NCI-H2227 (cell line): ENCODE data around the gene RANBP6.

Experiments
- DNase-seq: peaks from one replicate; lab custom pipeline; 2025; ENCODE audit not compliant: unreplicated experiment; lab: John Stamatoyannopoulos, UW

Gene RANBP6

GRCh38 chr9:6007770-6008168 lies 7.7 kb downstream of the RANBP6 start:
- DNase-seq = peak; percentile 92

- DNase-seq = peak; percentile 92
Measured at GRCh38 chr9:6007058-6007769, 8.2 kb downstream of the RANBP6 start.

GRCh38 chr9:6006749-6007057 lies 8.7 kb downstream of the RANBP6 start:
- DNase-seq = no peak

- no peak for DNase-seq
Measured at GRCh38 chr9:6000955-6001354, 14.5 kb downstream of the RANBP6 start.

- no peak for DNase-seq
Measured at GRCh38 chr9:5999443-6000101, 15.9 kb downstream of the RANBP6 start.

- no peak for DNase-seq
Measured at GRCh38 chr9:5994493-5994892, 20.9 kb downstream of the RANBP6 start.

GRCh38 chr9:5988265-5988664 lies 27.2 kb downstream of the RANBP6 start:
- DNase-seq = no peak

- no peak for DNase-seq
Measured at GRCh38 chr9:5983042-5983441, 32.4 kb downstream of the RANBP6 start.

GRCh38 chr9:5982317-5982716 lies 33.1 kb downstream of the RANBP6 start:
- no peak for DNase-seq

GRCh38 chr9:5978523-5978922 lies 36.9 kb downstream of the RANBP6 start:
- no peak for DNase-seq

- no peak for DNase-seq
Measured at GRCh38 chr9:5976674-5977397, 38.6 kb downstream of the RANBP6 start.

- no peak for DNase-seq
Measured at GRCh38 chr9:5971740-5972139, 43.7 kb downstream of the RANBP6 start.
